ENCODE results near the gene GABBR1. TPM values are rescaled to one million over a fixed set of nuclear protein-coding genes. Genes with fewer than 3 reads are reported as not detected.

The GABBR1 gene
- total RNA-seq, 1 donor from 2014 or later, result 9.9 TPM

DNA sequence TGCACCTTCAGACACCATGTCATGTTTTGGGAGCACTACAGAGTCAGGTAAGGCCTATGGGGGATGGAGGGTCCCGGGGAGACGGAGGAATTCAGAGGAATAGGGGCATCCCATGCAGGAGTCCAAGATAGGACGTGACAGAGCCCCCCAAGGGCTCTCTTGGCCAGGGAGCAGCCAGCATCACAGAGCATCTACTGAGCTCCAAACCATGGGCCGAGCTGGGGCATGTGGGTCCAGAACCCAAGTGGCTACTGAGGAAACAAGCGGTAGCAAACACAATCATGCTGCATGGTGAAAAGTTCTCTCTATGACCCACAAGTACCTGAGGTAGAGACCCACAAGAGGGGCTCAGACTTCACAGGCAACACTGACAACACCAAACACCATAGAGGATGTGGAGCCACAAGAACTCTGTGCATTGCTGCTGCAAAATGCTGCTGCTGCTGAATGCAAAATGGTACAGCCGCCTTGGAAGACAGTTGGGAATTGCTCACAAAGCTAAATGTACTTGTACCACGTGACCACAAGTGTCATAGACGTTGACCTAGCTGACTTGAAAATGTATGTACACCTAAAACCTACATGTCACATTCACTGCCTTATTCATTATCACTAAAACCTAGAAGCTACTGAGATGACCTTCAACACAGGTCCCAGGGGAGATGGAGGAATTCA lies 111.8 kb downstream of the GABBR1 start:
- Histone ChIP-seq H3K9me3 (ENCODE audit: control insufficient read depth in 3 of 3, low read length in 3 of 3) (peaks cover 0 to 3% (median 0%) of the 10 kb centered on the region in 3 donors), H3K27ac (ENCODE audit: low read depth, low read length) (no peak overlapping the region), H3K27me3 (ENCODE audit: control insufficient read depth in 3 of 3, insufficient read depth in 3 of 3, low read length in 3 of 3) (no peaks in the 10 kb centered on the region), H3K36me3 (ENCODE audit: control insufficient read depth in 3 of 3, insufficient read depth in 3 of 3, low read length in 3 of 3) (no peaks in the 10 kb centered on the region), H3K9ac (ENCODE audit: low read depth in 1 of 3, low read length in 3 of 3) (no peak overlapping the region), H3K4me1 (ENCODE audit: control insufficient read depth in 3 of 3, insufficient read depth in 3 of 3, low read length in 3 of 3) (no peaks in the 10 kb centered on the region), H3K4me3 (ENCODE audit: low read length in 3 of 3) (no peak overlapping the region)

DNA sequence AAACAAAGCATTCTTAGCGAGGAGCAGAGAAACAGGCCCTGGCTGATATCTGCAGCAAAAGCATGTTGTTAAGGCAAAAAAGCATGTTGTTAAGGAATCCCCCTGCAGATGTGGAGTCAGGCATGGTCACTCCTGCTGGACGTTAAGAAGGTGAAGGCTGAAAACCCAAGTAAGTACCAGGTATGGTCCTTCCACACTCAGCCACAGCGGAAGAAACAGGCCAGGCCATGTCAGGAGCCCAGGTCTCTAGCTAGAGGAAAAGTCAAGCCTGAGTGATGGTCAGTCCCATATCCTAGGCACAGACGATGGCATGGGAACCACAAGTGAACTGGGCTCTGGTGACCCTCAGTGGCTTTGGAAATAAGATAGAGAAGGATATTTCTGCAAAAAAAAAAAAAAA lies 112.8 kb downstream of the GABBR1 start:
- Histone ChIP-seq H3K27me3 (ENCODE audit: control insufficient read depth in 3 of 3, insufficient read depth in 3 of 3, low read length in 3 of 3) (no peaks in the 10 kb centered on the region), H3K9me3 (ENCODE audit: control insufficient read depth in 3 of 3, low read length in 3 of 3) (peaks cover 0 to 3% (median 0%) of the 10 kb centered on the region in 3 donors), H3K4me3 (ENCODE audit: low read length in 3 of 3) (no peak overlapping the region)

DNA sequence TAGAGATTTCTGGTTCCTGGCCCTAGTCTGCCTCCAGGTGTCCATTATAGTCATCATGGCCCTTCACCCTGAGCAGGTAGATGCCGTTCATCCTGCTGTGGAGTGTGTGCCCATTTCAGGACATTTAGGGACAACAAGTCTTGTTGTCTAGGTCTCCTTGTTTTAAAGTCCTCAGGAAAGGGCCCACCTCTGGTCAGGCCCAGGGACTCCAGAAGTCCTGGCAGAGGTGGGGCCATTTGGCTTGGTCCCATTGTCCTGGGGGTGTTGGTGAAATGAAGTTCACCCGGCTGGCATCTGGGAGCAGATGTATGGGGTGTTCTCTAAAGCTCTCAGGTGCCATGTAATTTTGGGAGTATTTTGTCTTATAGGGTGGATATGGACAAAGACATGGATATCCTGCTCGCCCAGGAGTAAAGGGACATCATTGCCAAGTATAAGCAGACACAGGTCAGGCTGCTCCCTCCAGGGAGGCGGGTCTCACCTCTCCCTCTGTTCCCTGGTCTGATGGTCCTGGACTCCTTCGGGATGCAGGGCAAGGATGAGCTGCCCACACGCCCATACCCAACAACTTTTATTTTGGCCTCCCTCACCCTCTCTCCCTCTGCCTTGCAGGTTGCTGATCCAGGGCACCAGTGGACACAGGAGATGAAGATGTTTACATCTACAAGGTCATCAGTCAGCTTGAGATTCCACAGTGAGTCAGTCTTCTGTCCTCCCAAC lies 113.5 kb downstream of the GABBR1 start:
- Histone ChIP-seq H3K27ac (ENCODE audit: low read depth, low read length) (no peak overlapping the region), H3K36me3 (ENCODE audit: control insufficient read depth in 3 of 3, insufficient read depth in 3 of 3, low read length in 3 of 3) (no peaks in the 10 kb centered on the region), H3K27me3 (ENCODE audit: control insufficient read depth in 3 of 3, insufficient read depth in 3 of 3, low read length in 3 of 3) (peaks cover 0 to 2% (median 0%) of the 10 kb centered on the region in 3 donors), H3K4me1 (ENCODE audit: control insufficient read depth in 3 of 3, insufficient read depth in 3 of 3, low read length in 3 of 3) (no peaks in the 10 kb centered on the region), H3K9ac (ENCODE audit: low read depth in 1 of 3, low read length in 3 of 3) (no peak overlapping the region), H3K4me3 (ENCODE audit: low read length in 3 of 3) (no peak overlapping the region), H3K9me3 (ENCODE audit: control insufficient read depth in 3 of 3, low read length in 3 of 3) (peaks cover 0 to 3% (median 0%) of the 10 kb centered on the region in 3 donors)

More for the DNA sequence above, 112.8 kb downstream of the GABBR1 start:
- Histone ChIP-seq H3K36me3 (ENCODE audit: control insufficient read depth in 3 of 3, insufficient read depth in 3 of 3, low read length in 3 of 3) (no peaks in the 10 kb centered on the region), H3K9ac (ENCODE audit: low read depth in 1 of 3, low read length in 3 of 3) (no peak overlapping the region), H3K27ac (ENCODE audit: low read depth, low read length) (no peak overlapping the region), H3K4me1 (ENCODE audit: control insufficient read depth in 3 of 3, insufficient read depth in 3 of 3, low read length in 3 of 3) (no peaks in the 10 kb centered on the region)

DNA sequence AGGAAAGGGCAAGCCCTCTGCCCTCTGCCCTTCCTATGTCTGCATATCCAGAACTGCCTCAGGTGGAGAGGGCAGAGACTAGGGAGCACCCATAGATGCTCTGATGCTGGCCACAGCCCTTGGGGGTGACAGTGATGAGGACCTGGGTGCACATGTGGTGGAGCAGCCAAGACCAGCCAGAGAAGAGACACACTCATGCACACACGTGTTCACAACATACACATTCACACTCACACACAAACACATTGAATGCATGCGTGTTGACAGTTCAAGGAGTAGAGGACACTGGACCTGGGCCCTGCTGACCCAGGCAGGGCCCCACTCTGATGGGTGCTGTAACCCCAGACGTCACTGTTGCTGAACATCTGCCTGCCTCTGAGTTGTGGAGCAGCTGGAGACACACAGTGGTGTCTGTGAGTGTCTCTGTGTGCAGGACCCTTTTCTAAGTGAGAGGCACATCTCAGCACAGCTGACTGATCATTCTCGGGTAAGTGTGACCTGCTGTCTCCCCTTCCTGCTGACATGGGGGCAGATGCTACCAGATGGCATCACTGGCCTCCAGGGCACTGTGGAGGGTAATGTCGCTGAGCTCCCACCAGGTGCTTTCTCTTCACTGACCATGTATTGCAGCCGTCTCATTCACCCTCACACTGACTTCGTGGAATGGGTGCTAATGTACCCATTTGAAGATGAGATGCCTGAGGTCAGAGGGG lies 115.1 kb downstream of the GABBR1 start:
- Histone ChIP-seq H3K4me3 (ENCODE audit: low read length in 3 of 3) (no peak overlapping the region), H3K4me1 (ENCODE audit: control insufficient read depth in 3 of 3, insufficient read depth in 3 of 3, low read length in 3 of 3) (no peaks in the 10 kb centered on the region), H3K9ac (ENCODE audit: low read depth in 1 of 3, low read length in 3 of 3) (no peak overlapping the region), H3K36me3 (ENCODE audit: control insufficient read depth in 3 of 3, insufficient read depth in 3 of 3, low read length in 3 of 3) (no peaks in the 10 kb centered on the region), H3K27ac (ENCODE audit: low read depth, low read length) (no peak overlapping the region), H3K9me3 (ENCODE audit: control insufficient read depth in 3 of 3, low read length in 3 of 3) (peaks cover 0 to 3% (median 0%) of the 10 kb centered on the region in 3 donors), H3K27me3 (ENCODE audit: control insufficient read depth in 3 of 3, insufficient read depth in 3 of 3, low read length in 3 of 3) (peaks cover 0 to 3% (median 0%) of the 10 kb centered on the region in 3 donors)

DNA sequence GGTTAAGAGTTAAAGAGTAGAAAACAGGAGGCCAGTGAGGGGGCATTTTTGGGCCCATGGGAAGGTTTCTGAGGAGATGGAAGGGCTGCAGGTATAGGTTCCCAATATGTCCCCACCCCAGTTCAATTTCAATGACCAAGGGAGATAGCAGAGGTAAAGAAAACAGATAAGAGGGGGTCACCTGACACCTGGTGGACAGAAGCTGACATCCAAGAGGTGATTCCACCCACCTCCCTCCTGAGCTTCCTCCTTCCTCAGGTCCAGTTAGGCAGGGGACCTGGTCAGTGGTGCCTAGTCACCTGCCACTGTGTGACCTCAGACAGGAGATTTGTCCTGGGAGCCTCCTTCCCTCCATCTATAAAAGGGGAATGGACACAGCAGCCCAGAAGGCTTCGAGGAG lies 115.7 kb downstream of the GABBR1 start:
- Histone ChIP-seq H3K4me3 (ENCODE audit: low read length in 3 of 3) (no peak overlapping the region), H3K36me3 (ENCODE audit: control insufficient read depth in 3 of 3, insufficient read depth in 3 of 3, low read length in 3 of 3) (no peaks in the 10 kb centered on the region), H3K9me3 (ENCODE audit: control insufficient read depth in 3 of 3, low read length in 3 of 3) (peaks cover 0 to 3% (median 0%) of the 10 kb centered on the region in 3 donors), H3K9ac (ENCODE audit: low read depth in 1 of 3, low read length in 3 of 3) (no peak overlapping the region), H3K27me3 (ENCODE audit: control insufficient read depth in 3 of 3, insufficient read depth in 3 of 3, low read length in 3 of 3) (peaks cover 0 to 3% (median 0%) of the 10 kb centered on the region in 3 donors), H3K4me1 (ENCODE audit: control insufficient read depth in 3 of 3, insufficient read depth in 3 of 3, low read length in 3 of 3) (no peaks in the 10 kb centered on the region), H3K27ac (ENCODE audit: low read depth, low read length) (no peak overlapping the region)

DNA sequence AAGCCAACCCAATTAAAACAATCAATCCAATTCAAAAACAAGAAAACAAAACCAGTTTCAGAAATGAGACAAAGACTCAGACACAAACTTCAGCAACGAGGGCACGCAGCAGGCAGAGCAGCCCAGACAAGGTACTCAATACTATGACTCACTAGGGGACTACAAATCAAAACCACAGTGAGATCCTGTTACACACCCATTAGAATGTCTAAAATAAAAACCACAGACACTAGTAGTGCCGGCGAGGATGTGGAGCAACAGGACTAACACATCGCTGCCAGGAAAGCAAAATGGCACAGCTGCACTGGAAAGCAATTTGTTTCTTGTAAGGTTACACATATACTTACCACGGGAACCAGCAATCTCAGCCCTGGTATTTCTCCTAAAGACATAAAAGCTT lies 116.9 kb downstream of the GABBR1 start:
- H3K9ac ChIP-seq (ENCODE audit: low read depth in 1 of 3, low read length in 3 of 3), result no peak overlapping the region
- H3K9me3 ChIP-seq (ENCODE audit: control insufficient read depth in 3 of 3, low read length in 3 of 3), result peaks cover 0 to 3% (median 0%) of the 10 kb centered on the region in 3 donors
- no peaks in the 10 kb centered on the region for H3K36me3 ChIP-seq (ENCODE audit: control insufficient read depth in 3 of 3, insufficient read depth in 3 of 3, low read length in 3 of 3)
- H3K27ac ChIP-seq (ENCODE audit: low read depth, low read length), result no peak overlapping the region
- no peak overlapping the region for H3K4me3 ChIP-seq (ENCODE audit: low read length in 3 of 3)
- peaks cover 0 to 3% (median 0%) of the 10 kb centered on the region in 3 donors for H3K27me3 ChIP-seq (ENCODE audit: control insufficient read depth in 3 of 3, insufficient read depth in 3 of 3, low read length in 3 of 3)
- H3K4me1 ChIP-seq (ENCODE audit: control insufficient read depth in 3 of 3, insufficient read depth in 3 of 3, low read length in 3 of 3), result no peaks in the 10 kb centered on the region

DNA sequence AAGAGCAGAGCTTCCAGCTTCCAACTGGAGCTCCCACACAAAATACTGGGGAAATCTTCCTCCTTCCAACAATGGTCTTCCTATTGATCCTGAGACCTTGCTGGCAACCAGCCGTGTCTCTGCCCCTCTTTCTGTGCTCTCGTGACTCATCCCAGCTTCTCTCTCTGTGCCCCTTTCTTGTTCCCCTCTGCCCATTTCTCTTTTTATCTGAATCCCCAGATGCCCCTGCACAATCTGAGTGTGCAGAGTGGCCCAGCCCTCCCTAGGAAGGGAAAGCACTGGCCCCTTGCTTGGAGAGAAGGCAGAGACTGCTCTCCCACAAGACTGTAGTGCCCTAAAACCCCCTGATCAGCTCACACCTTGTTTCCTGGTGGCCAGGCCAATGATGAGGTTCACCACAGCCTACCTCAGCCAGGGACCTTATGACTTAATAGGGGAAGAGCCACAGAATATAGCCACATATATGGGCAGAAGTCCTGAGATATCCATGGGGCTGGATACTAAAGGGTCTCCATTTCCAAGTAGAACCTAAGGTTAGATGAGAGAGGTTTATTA lies 122.2 kb downstream of the GABBR1 start:
- Histone ChIP-seq H3K9me3 (ENCODE audit: control insufficient read depth in 3 of 3, low read length in 3 of 3) (no peaks in the 10 kb centered on the region), H3K27ac (ENCODE audit: low read depth, low read length) (no peak overlapping the region), H3K4me1 (ENCODE audit: control insufficient read depth in 3 of 3, insufficient read depth in 3 of 3, low read length in 3 of 3) (no peaks in the 10 kb centered on the region), H3K9ac (ENCODE audit: low read depth in 1 of 3, low read length in 3 of 3) (no peak overlapping the region), H3K4me3 (ENCODE audit: low read length in 3 of 3) (no peak overlapping the region), H3K36me3 (ENCODE audit: control insufficient read depth in 3 of 3, insufficient read depth in 3 of 3, low read length in 3 of 3) (no peaks in the 10 kb centered on the region), H3K27me3 (ENCODE audit: control insufficient read depth in 3 of 3, insufficient read depth in 3 of 3, low read length in 3 of 3) (peaks cover 0 to 7% (median 0%) of the 10 kb centered on the region in 3 donors)

DNA sequence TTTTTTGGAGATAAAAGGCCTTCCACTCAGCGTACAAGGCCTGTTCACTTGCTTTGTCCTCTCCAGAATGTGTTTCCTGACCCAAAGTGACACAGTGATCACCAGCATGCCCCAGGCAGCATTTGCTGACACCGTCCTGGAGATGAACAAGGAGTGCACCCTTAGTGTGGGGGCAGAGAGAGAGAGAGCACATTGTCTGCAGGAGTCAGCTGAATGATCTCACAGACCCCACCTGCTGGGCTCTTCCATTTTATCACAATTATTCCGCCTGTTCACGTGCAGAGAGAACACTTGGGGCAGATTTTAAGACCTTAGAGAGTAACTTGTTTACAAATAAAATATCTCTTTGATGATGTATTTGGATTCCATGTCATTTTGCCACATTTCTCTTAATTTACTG lies 122.8 kb downstream of the GABBR1 start:
- Histone ChIP-seq H3K9ac (ENCODE audit: low read depth in 1 of 3, low read length in 3 of 3) (no peak overlapping the region), H3K27ac (ENCODE audit: low read depth, low read length) (no peak overlapping the region), H3K9me3 (ENCODE audit: control insufficient read depth in 3 of 3, low read length in 3 of 3) (no peaks in the 10 kb centered on the region), H3K4me1 (ENCODE audit: control insufficient read depth in 3 of 3, insufficient read depth in 3 of 3, low read length in 3 of 3) (no peaks in the 10 kb centered on the region), H3K36me3 (ENCODE audit: control insufficient read depth in 3 of 3, insufficient read depth in 3 of 3, low read length in 3 of 3) (no peaks in the 10 kb centered on the region), H3K27me3 (ENCODE audit: control insufficient read depth in 3 of 3, insufficient read depth in 3 of 3, low read length in 3 of 3) (peaks cover 0 to 7% (median 0%) of the 10 kb centered on the region in 3 donors), H3K4me3 (ENCODE audit: low read length in 3 of 3) (no peak overlapping the region)

All from skeletal muscle tissue (tissue), 4 donors.